GM19099 (cell line): ENCODE data around the gene CCDC201.

Experiments used
- POLR2A ChIP-seq: IDR thresholded peaks from 3 replicates; pipeline ENCODE4 v1.6.1; 2011; ENCODE audit warnings: low read depth; ENCODE audit not compliant: insufficient read length; ENCODE audit errors: extremely low read depth

The CCDC201 gene

GRCh38 chr7:45886931-45887667 is 14.2 kb upstream of the CCDC201 start:
- TF ChIP-seq POLR2A = no peak

- no peak for TF ChIP-seq POLR2A
Measured at GRCh38 chr7:45885264-45885882, 12.5 kb upstream of the CCDC201 start.

GRCh38 chr7:45884136-45884535 is 11.3 kb upstream of the CCDC201 start:
- no peak for TF ChIP-seq POLR2A

GRCh38 chr7:45882465-45882810 is 9.6 kb upstream of the CCDC201 start:
- no peak for TF ChIP-seq POLR2A

GRCh38 chr7:45881759-45882464 is 9.0 kb upstream of the CCDC201 start:
- TF ChIP-seq POLR2A = no peak

- TF ChIP-seq POLR2A = no peak
Measured at GRCh38 chr7:45881280-45881758, 8.4 kb upstream of the CCDC201 start.

GRCh38 chr7:45880433-45880860 is 7.6 kb upstream of the CCDC201 start:
- TF ChIP-seq POLR2A = no peak

GRCh38 chr7:45878457-45879144 is 5.7 kb upstream of the CCDC201 start:
- no peak for TF ChIP-seq POLR2A

- TF ChIP-seq POLR2A = no peak
Measured at GRCh38 chr7:45876519-45876918, 3.6 kb upstream of the CCDC201 start.

GRCh38 chr7:45874408-45875131 is 1.7 kb upstream of the CCDC201 start:
- no peak for TF ChIP-seq POLR2A

GRCh38 chr7:45873355-45873754 is 473 bp upstream of the CCDC201 start:
- no peak for TF ChIP-seq POLR2A

- TF ChIP-seq POLR2A = no peak
Measured at GRCh38 chr7:45872116-45873034, 507 bp downstream of the CCDC201 start.

- no peak for TF ChIP-seq POLR2A
Measured at GRCh38 chr7:45869426-45869825, 3.5 kb downstream of the CCDC201 start.

GRCh38 chr7:45867471-45867870 is 5.4 kb downstream of the CCDC201 start:
- TF ChIP-seq POLR2A = no peak
